CD14-positive monocyte (primary cell): ENCODE data around the gene ANKRD40CL. TPM values are rescaled to one million over a fixed set of nuclear protein-coding genes. Genes with fewer than 3 reads are reported as not detected.
A peak's percentile ranks its signal among the peaks of the same experiment; 100 is the strongest.

Experiments used
- DNase-seq, 3 donors: peaks; one replicate each; pipeline ENCODE4 v3.0.0-alpha.2; 2011 to 2022
- H2AFZ ChIP-seq: 2 replicates; pipeline ENCODE4 v1.6.0; 2012; ENCODE audit warnings: mild to moderate bottlenecking, low read depth, low read length, inconsistent platforms; ENCODE audit not compliant: insufficient read depth, poor library complexity, severe bottlenecking
- H3K27ac ChIP-seq, 2 donors: 1 replicate in 1 of 2; 2 replicates in 1 of 2; pipeline ENCODE4 v1.5.1; 2012 to 2013; ENCODE audit warnings: low read length in 2 of 2, control low read depth in 1 of 2, inconsistent platforms in 1 of 2, low read depth in 1 of 2, mild to moderate bottlenecking in 1 of 2
- H3K27me3 ChIP-seq, 2 donors: one replicate each; pipeline versions ENCODE4 v1.6.0 to v1.6.1; 2011 to 2013; ENCODE audit warnings: low read length in 2 of 2; ENCODE audit not compliant: control insufficient read depth in 2 of 2, insufficient read depth in 2 of 2
- H3K36me3 ChIP-seq, 2 donors: replicated peaks in 1 of 2; 1 replicate in 1 of 2; 2 replicates in 1 of 2; pipeline versions ENCODE4 v1.5.1 to v1.6.1; 2012 to 2013; ENCODE audit warnings: low read length in 2 of 2, control low read depth in 1 of 2, inconsistent platforms in 1 of 2, mild to moderate bottlenecking in 1 of 2; ENCODE audit not compliant: insufficient read depth in 2 of 2, control insufficient read depth in 1 of 2
- H3K4me1 ChIP-seq, 2 donors: 1 replicate in 1 of 2; 2 replicates in 1 of 2; pipeline versions ENCODE4 v1.5.1 to v1.6.1; 2012 to 2013; ENCODE audit warnings: low read length in 2 of 2, control low read depth in 1 of 2, inconsistent platforms in 1 of 2, mild to moderate bottlenecking in 1 of 2, moderate library complexity in 1 of 2; ENCODE audit not compliant: insufficient read depth in 2 of 2, control insufficient read depth in 1 of 2
- H3K4me2 ChIP-seq: replicated peaks from 2 replicates; pipeline ENCODE3; 2012; ENCODE audit warnings: low read length, moderate library complexity, mild to moderate bottlenecking; ENCODE audit not compliant: poor library complexity, severe bottlenecking; ENCODE audit errors: extremely low read depth
- H3K4me3 ChIP-seq, 3 experiments: fragments of 200-600 bp in 1 of 3; sonication (generic) in 1 of 3; replicated peaks in 1 of 3; 1 replicate in 2 of 3; 2 replicates in 1 of 3; pipeline ENCODE4 v1.5.1; 2011 to 2013; ENCODE audit warnings: low read length in 3 of 3, mild to moderate bottlenecking in 3 of 3, control low read depth in 2 of 3, low read depth in 2 of 3, inconsistent platforms in 1 of 3, moderate library complexity in 1 of 3
- H3K79me2 ChIP-seq: 2 replicates; pipeline ENCODE4 v1.6.0; 2012; ENCODE audit warnings: mild to moderate bottlenecking, control low read depth, inconsistent platforms, low read length, moderate library complexity; ENCODE audit not compliant: insufficient read depth
- H3K9ac ChIP-seq: 2 replicates; pipeline ENCODE4 v1.6.0; 2017; ENCODE audit warnings: low read length, mild to moderate bottlenecking; ENCODE audit not compliant: insufficient read depth, poor library complexity, severe bottlenecking
- H3K9me3 ChIP-seq, 2 donors: replicated peaks in 1 of 2; 1 replicate in 1 of 2; 2 replicates in 1 of 2; pipeline versions ENCODE4 v1.5.1 to v1.6.1; 2012 to 2013; ENCODE audit warnings: low read length in 2 of 2, control low read depth in 1 of 2; ENCODE audit not compliant: control insufficient read depth in 1 of 2, insufficient read depth in 1 of 2
- H4K20me1 ChIP-seq: 2 replicates; pipeline ENCODE4 v1.6.0; 2012; ENCODE audit warnings: mild to moderate bottlenecking, low read length, control low read depth, moderate library complexity; ENCODE audit not compliant: insufficient read depth
- H3K27ac Mint-ChIP-seq, 7 donors: one replicate each; pipeline ENCODE4 v1.8.0; 2020; ENCODE audit warnings: mild to moderate bottlenecking in 7 of 7, mixed read lengths in 7 of 7, moderate library complexity in 6 of 7, inconsistent platforms in 2 of 7
- H3K27me3 Mint-ChIP-seq, 3 donors: one replicate each; pipeline ENCODE4 v1.8.0; 2021 to 2022; ENCODE audit warnings: low read depth in 3 of 3, mild to moderate bottlenecking in 3 of 3, mixed read lengths in 3 of 3, moderate library complexity in 3 of 3, inconsistent platforms in 1 of 3
- H3K36me3 Mint-ChIP-seq, 2 donors: one replicate each; pipeline ENCODE4 v1.8.0; 2020; ENCODE audit warnings: mixed read lengths in 2 of 2, inconsistent platforms in 1 of 2, mild to moderate bottlenecking in 1 of 2
- H3K4me1 Mint-ChIP-seq: one replicate; pipeline ENCODE4 v1.8.0; 2020; ENCODE audit warnings: mild to moderate bottlenecking, mixed read lengths
- H3K4me3 Mint-ChIP-seq, 2 donors: one replicate each; pipeline ENCODE4 v1.8.0; 2020; ENCODE audit warnings: mild to moderate bottlenecking in 2 of 2, mixed read lengths in 2 of 2, moderate library complexity in 1 of 2
- H3K9me3 Mint-ChIP-seq, 7 donors: one replicate each; pipeline ENCODE4 v1.8.0; 2020 to 2022; ENCODE audit warnings: mixed read lengths in 7 of 7, mild to moderate bottlenecking in 6 of 7, moderate library complexity in 6 of 7, inconsistent platforms in 2 of 7
- WGBS: methylation state at CpG from one replicate; pipeline ENCODE4 v1.1.5; 2013; ENCODE audit warnings: missing lambda C conversion rate; ENCODE audit not compliant: insufficient coverage; 5-methylcytosine and 5-hydroxymethylcytosine counted together
- intact Hi-C, 2 donors: fragments of 100-400 bp; cut with micrococcal nuclease; formaldehyde crosslinking; loops; one replicate each; pipeline versions ENCODE4 v1.15.0 to v1.15.1; 2023
- polyA plus RNA-seq, 3 donors: library from polyadenylated mRNA; depleted of rRNA in 1 of 3; unstranded in 2 of 3; stranded (reverse) in 1 of 3; fragments of 300-500 nt in 2 of 3; fragments of >200 nt in 1 of 3; fragmentation: Illumina TruSeq in 2 of 3; gene quantifications; 1 replicate in 2 of 3; 2 replicates in 1 of 3; pipeline ENCODE4 v1.2.3, GENCODE V29; 2012 to 2021
- TF ChIP-seq, protein P1 (sequence below): fragments of 200-600 bp; IDR thresholded peaks from one replicate; pipeline ENCODE4 v1.8.0; 2022; ENCODE audit warnings: antibody characterized with exemption, mild to moderate bottlenecking

The ANKRD40CL gene
- polyA plus RNA-seq, 3 donors, result not detected

DNA sequence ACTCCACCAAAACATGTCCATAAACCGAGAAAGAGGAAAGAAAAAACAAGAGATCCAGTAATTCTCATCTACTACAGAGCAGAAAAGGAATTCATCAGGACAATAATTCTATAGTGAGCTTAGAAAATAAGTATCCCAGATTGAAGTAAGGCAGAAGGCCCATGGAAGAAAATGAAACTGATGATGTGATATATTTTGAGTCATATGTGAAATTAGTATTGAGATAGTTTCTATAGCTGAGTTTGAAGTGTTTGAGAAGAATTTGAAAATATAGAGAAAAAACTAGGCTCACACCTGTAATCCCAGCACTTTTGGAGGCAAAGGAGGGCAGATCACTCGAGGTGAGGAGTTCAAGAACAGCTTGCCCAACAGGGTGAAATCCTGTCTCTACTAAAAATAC lies 28.2 kb downstream of the ANKRD40CL start:
- H3K9me3 ChIP-seq, result no peaks in the 10 kb centered on the region
- Mint-ChIP-seq H3K4me3 (no peak overlapping the region), H3K36me3 (peaks cover 57 to 75% of the 10 kb centered on the region in 2 donors), H3K9me3 (no peaks in the 10 kb centered on the region), H3K27ac (peak overlapping the region in 2 of 7 donors; percentile 11 to 22), H3K4me1 (peaks cover 6% of the 10 kb centered on the region), H3K27me3 (no peaks in the 10 kb centered on the region)
- H3K79me2 ChIP-seq, result peaks cover 80% of the 10 kb centered on the region
- WGBS, result no CpG with 5 or more reads among the region's 2 CpGs
- H3K36me3 ChIP-seq, result peaks cover 67 to 74% of the 10 kb centered on the region in 2 donors
- no peaks in the 10 kb centered on the region for H3K27me3 ChIP-seq
- no peaks in the 10 kb centered on the region for H3K4me1 ChIP-seq
- intact Hi-C loops, result no loop called here
- H3K9ac ChIP-seq, result no peak overlapping the region
- H3K4me3 ChIP-seq, result no peak overlapping the region
- no peak overlapping the region for H3K4me2 ChIP-seq
- no peak for DNase-seq
- no peak overlapping the region for H2AFZ ChIP-seq
- TF ChIP-seq, protein P1, sequence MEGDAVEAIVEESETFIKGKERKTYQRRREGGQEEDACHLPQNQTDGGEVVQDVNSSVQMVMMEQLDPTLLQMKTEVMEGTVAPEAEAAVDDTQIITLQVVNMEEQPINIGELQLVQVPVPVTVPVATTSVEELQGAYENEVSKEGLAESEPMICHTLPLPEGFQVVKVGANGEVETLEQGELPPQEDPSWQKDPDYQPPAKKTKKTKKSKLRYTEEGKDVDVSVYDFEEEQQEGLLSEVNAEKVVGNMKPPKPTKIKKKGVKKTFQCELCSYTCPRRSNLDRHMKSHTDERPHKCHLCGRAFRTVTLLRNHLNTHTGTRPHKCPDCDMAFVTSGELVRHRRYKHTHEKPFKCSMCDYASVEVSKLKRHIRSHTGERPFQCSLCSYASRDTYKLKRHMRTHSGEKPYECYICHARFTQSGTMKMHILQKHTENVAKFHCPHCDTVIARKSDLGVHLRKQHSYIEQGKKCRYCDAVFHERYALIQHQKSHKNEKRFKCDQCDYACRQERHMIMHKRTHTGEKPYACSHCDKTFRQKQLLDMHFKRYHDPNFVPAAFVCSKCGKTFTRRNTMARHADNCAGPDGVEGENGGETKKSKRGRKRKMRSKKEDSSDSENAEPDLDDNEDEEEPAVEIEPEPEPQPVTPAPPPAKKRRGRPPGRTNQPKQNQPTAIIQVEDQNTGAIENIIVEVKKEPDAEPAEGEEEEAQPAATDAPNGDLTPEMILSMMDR, result no peak
- peaks cover 97% of the 10 kb centered on the region for H4K20me1 ChIP-seq
- no peak overlapping the region for H3K27ac ChIP-seq

DNA sequence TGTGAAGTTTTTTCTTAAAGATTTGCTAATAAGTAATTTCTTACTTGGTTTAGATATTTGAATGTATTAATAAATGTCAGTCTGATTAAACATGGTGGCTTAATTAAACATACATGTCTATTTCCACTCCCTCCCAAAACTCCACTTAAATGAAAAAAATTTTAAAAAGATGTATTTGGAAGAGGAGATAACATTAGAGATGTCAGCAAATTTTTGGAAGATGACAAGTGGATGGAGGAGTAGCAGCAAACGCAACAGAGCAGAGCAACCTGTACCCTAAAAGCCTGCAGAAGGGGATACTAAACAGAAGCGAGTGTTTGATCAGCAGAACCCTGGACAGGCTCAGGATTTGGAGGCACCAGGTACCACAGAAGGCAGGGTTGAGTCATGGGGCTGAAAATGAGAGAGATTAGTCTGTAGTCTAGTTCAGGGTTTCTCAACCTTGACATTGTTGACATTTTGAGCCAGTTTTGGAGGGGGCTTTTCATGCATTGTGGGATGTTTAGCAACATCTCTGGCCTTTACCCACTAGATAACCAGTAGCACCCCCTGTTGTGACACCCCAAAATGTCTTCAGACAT lies 30.1 kb downstream of the ANKRD40CL start:
- Histone ChIP-seq H2AFZ (no peak overlapping the region), H3K4me3 (no peak overlapping the region), H3K4me2 (no peak overlapping the region), H3K27ac (peak overlapping the region in 1 of 2 donors; percentile 39), H3K4me1 (no peaks in the 10 kb centered on the region), H3K36me3 (peaks cover 50 to 55% of the 10 kb centered on the region in 2 donors), H3K9me3 (no peaks in the 10 kb centered on the region), H3K79me2 (peaks cover 94% of the 10 kb centered on the region), H4K20me1 (peaks cover 100% of the 10 kb centered on the region), H3K27me3 (no peaks in the 10 kb centered on the region), H3K9ac (no peak overlapping the region)
- intact Hi-C loops, result no loop called here
- DNase-seq, result no peak
- H3K4me3 Mint-ChIP-seq, result no peak overlapping the region
- no peaks in the 10 kb centered on the region for H3K27me3 Mint-ChIP-seq
- TF ChIP-seq, protein P1, result no peak
- H3K36me3 Mint-ChIP-seq, result peaks cover 41 to 63% of the 10 kb centered on the region in 2 donors
- H3K4me1 Mint-ChIP-seq, result peaks cover 6% of the 10 kb centered on the region
- WGBS, result 93% methylated on average over 2 of the region's 2 CpGs
- no peaks in the 10 kb centered on the region for H3K9me3 Mint-ChIP-seq
- H3K27ac Mint-ChIP-seq, result peak overlapping the region in 3 of 7 donors; percentile 6 to 57 (median 8)
